HCT116 (cell line): ENCODE data around the gene ARHGEF19. TPM values are rescaled to one million over a fixed set of nuclear protein-coding genes. Genes with fewer than 3 reads are reported as not detected.
A peak's percentile ranks its signal among the peaks of the same experiment; 100 is the strongest.

Experiments
- ATAC-seq: fragments of 200-7000 bp; cut with Tn5 transposase; 2 replicates; pipeline ENCODE4 v1.9.1; 2020; ENCODE audit warnings: mild to moderate bottlenecking, moderate library complexity
- BruUV-seq: library from RNA; stranded (reverse); fragments of 400-500 nt; replicated peaks from 2 replicates; lab custom pipeline; 2021; lab: Mats Ljungman, UMichigan
- CTCF ChIA-PET: fragments of 300-600 bp; sonication (Branson Sonifier 250); formaldehyde crosslinking; loops from one replicate; lab custom pipeline; 2021; ENCODE audit warnings: antibody characterized with exemption; lab: Charles Lee
- POLR2A ChIA-PET: fragments of 300-600, 350-600 bp; sonication (Branson Sonifier 250); formaldehyde crosslinking; loops from one replicate; lab custom pipeline; 2021; ENCODE audit warnings: antibody characterized with exemption; lab: Charles Lee
- RAD21 ChIA-PET, 2 experiments: fragments of 300-600 bp; sonication (Branson Sonifier 250); formaldehyde crosslinking; loops; one replicate each; lab custom pipeline; 2023; ENCODE audit warnings: low total read pairs in 2 of 2; ENCODE audit not compliant: uncharacterized antibody in 2 of 2, unreplicated experiment in 2 of 2, low non-redundant PET in 1 of 2; lab: Charles Lee
- DNase-seq: peaks from one replicate; pipeline ENCODE4 v3.0.0-alpha.2; 2010; ENCODE audit warnings: low read depth, low spot score
- H2AFZ ChIP-seq: fragments of 200-600 bp; shearing (Covaris generic), sonication (generic); 2 replicates; pipeline ENCODE4 v1.6.1; 2017; ENCODE audit warnings: low read depth, mixed run types, mixed read lengths, antibody characterized with exemption, low read length; ENCODE audit not compliant: poor library complexity, severe bottlenecking
- H3K27ac ChIP-seq: 2 replicates; pipeline ENCODE4 v1.5.1; 2012; ENCODE audit warnings: low read depth, low read length
- H3K27me3 ChIP-seq: fragments of 200-600 bp; sonication (generic); 2 replicates; pipeline ENCODE4 v1.6.1; 2016; ENCODE audit warnings: mixed run types, low read length, mixed read lengths; ENCODE audit not compliant: insufficient read depth
- H3K36me3 ChIP-seq, 2 experiments: fragments of 200-500 bp in 1 of 2; fragments of 200-600 bp in 1 of 2; sonication (Bioruptor generic) in 1 of 2; sonication (generic) in 1 of 2; 2 replicates each; pipeline versions ENCODE4 v1.5.1 to v1.6.1; 2014 to 2016; ENCODE audit warnings: low read length in 2 of 2, inconsistent platforms in 1 of 2, mixed read lengths in 1 of 2, mixed run types in 1 of 2; ENCODE audit not compliant: insufficient read depth in 2 of 2, control insufficient read depth in 1 of 2
- H3K4me1 ChIP-seq, 2 experiments: fragments of 200-600 bp in 1 of 2; sonication (generic) in 1 of 2; 2 replicates each; pipeline versions ENCODE4 v1.5.1 to v1.6.1; 2012 to 2017; ENCODE audit warnings: low read length in 2 of 2, inconsistent platforms in 1 of 2, mild to moderate bottlenecking in 1 of 2, mixed read lengths in 1 of 2, mixed run types in 1 of 2, moderate library complexity in 1 of 2; ENCODE audit not compliant: insufficient read depth in 2 of 2, control insufficient read depth in 1 of 2
- H3K4me2 ChIP-seq: fragments of 200-600 bp; sonication (generic); 2 replicates; pipeline ENCODE4 v1.6.1; 2017; ENCODE audit warnings: mixed run types, low read length, mixed read lengths
- H3K4me3 ChIP-seq, 2 experiments: fragments of 200-600 bp in 1 of 2; sonication (generic) in 1 of 2; replicated peaks in 1 of 2; 2 replicates each; pipeline ENCODE4 v1.5.1; 2011 to 2016; ENCODE audit warnings: low read length in 2 of 2, control low read depth in 1 of 2, low read depth in 1 of 2, mild to moderate bottlenecking in 1 of 2, mixed read lengths in 1 of 2, mixed run types in 1 of 2
- H3K79me2 ChIP-seq: fragments of 200-600 bp; sonication (generic); 2 replicates; pipeline ENCODE4 v1.6.1; 2017; ENCODE audit warnings: mild to moderate bottlenecking, mixed run types, low read length, moderate library complexity, mixed read lengths; ENCODE audit not compliant: insufficient read depth
- H3K9ac ChIP-seq: fragments of 200-600 bp; sonication (generic); 2 replicates; pipeline ENCODE4 v1.6.1; 2016; ENCODE audit warnings: low read length, mixed read lengths
- H3K9me2 ChIP-seq: fragments of 200-600 bp; sonication (generic), shearing (Covaris generic); 2 replicates; pipeline ENCODE4 v1.6.1; 2017; ENCODE audit warnings: mixed run types, mild to moderate bottlenecking, moderate library complexity; ENCODE audit not compliant: insufficient read depth
- H3K9me3 ChIP-seq, 2 experiments: fragments of 200-500 bp in 1 of 2; fragments of 200-600 bp in 1 of 2; sonication (Bioruptor generic) in 1 of 2; sonication (generic) in 1 of 2; 2 replicates each; pipeline ENCODE4 v1.6.1; 2014 to 2017; ENCODE audit warnings: low read length in 2 of 2, mixed read lengths in 2 of 2, inconsistent platforms in 1 of 2, low read depth in 1 of 2, mild to moderate bottlenecking in 1 of 2, mixed run types in 1 of 2, moderate library complexity in 1 of 2; ENCODE audit not compliant: control insufficient read depth in 1 of 2, insufficient read depth in 1 of 2
- H4K20me1 ChIP-seq: fragments of 200-600 bp; sonication (generic), shearing (Covaris generic); 2 replicates; pipeline ENCODE4 v1.6.1; 2017; ENCODE audit warnings: mixed run types, mild to moderate bottlenecking, moderate library complexity; ENCODE audit not compliant: insufficient read depth
- CBX3 ChIP-seq: IDR thresholded peaks from 2 replicates; pipeline ENCODE4 v1.6.1; 2012; ENCODE audit warnings: low read depth
- EGR1 ChIP-seq: IDR thresholded peaks from 2 replicates; pipeline ENCODE4 v1.6.1; 2012; ENCODE audit warnings: low read depth
- FOSL1 ChIP-seq: IDR thresholded peaks from 2 replicates; pipeline ENCODE4 v1.6.1; 2012; ENCODE audit warnings: low read depth
- POLR2A ChIP-seq: IDR thresholded peaks from 2 replicates; pipeline ENCODE4 v1.7.0; 2011; ENCODE audit warnings: borderline replicate concordance; ENCODE audit not compliant: insufficient read depth, insufficient read length; ENCODE audit errors: extremely low read depth
- REST ChIP-seq: IDR thresholded peaks from 2 replicates; pipeline ENCODE4 v1.6.1; 2012; ENCODE audit warnings: low read depth
- SRF ChIP-seq: IDR thresholded peaks from 2 replicates; pipeline ENCODE4 v1.6.1; 2012; ENCODE audit warnings: low read depth
- ZFX ChIP-seq: fragments of 450-650 bp; IDR thresholded peaks from 2 replicates; pipeline ENCODE4 v1.6.1; 2017
- intact Hi-C: fragments of 100-400 bp; cut with micrococcal nuclease; formaldehyde crosslinking; loops from 2 replicates; pipeline ENCODE4 v1.10.0; 2022
- total RNA-seq: library from RNA; stranded (reverse); gene quantifications from one replicate; pipeline ENCODE4 v1.2.1, GENCODE V29; 2021; ENCODE audit not compliant: unreplicated experiment

The ARHGEF19 gene
- total RNA-seq, 1 experiment from 2014 or later, result 59.7 TPM

- Histone ChIP-seq H3K4me3 (peak overlapping the region; percentile 88 to 93), H3K27me3 (no peaks in the 10 kb centered on the region), H4K20me1 (no peaks in the 10 kb centered on the region), H3K4me1 (peaks cover 40 to 70% of the 10 kb centered on the region in 2 experiments), H3K9me3 (no peaks in the 10 kb centered on the region), H3K36me3 (peaks cover under 1 to 16% of the 10 kb centered on the region in 2 experiments; a peak in 1 of 4 replicates), H3K9me2 (no peaks in the 10 kb centered on the region), H3K79me2 (peaks cover 9% of the 10 kb centered on the region; the same call in 1 of the 2 replicates), H3K9ac (peak overlapping the region; percentile 90), H3K27ac (peak overlapping the region; percentile 91), H2AFZ (no peak overlapping the region), H3K4me2 (peak overlapping the region; percentile 95)
- intact Hi-C loops, result no loop called here
- no peak for DNase-seq
- ATAC-seq, result peak; percentile 18; the same call in 1 of the 2 replicates
- ChIA-PET RAD21 (interaction anchor here (0.7 to 1.1 kb wide), 3 partner anchors 8 to 126 kb away, joined by 3 to 5 read pairs (median 3); partner anchors contain the start of gene CPLANE2 (in 1 of the 2)), POLR2A (interaction anchor here (0.6 to 3.4 kb wide), 4 partner anchors 8 to 699 kb away, joined by 3 to 34 read pairs (median 4); partner anchors contain the start of gene FBXO42), CTCF (interaction anchor here (0.6 kb wide), 1 partner anchor 36 kb away, joined by 6 read pairs; no protein-coding TSS in a partner anchor)
- no peak for TF ChIP-seq CBX3
- no peak for TF ChIP-seq EGR1
- TF ChIP-seq ZFX, result peak; percentile 33
- no peak for TF ChIP-seq POLR2A
- TF ChIP-seq FOSL1, result no peak
- TF ChIP-seq REST, result no peak
- TF ChIP-seq SRF, result no peak
- BruUV-seq, result no TSS peak
Observed at GRCh38 chr1:16208270-16208987, 4.0 kb downstream of the ARHGEF19 start.
